ENCODE data around the gene POU4F3.

- TF ChIP-seq POLR2AphosphoS5 (IDR thresholded peaks at IDR 0.05) (no peak), CTCF (IDR thresholded peaks at IDR 0.05) (no peak)
These were observed 42.4 kb upstream of the POU4F3 start for GRCh38 chr5:146296245-146296644.
